Tongue (tissue), 2 donors: ENCODE data around the gene SEPTIN8. TPM values are rescaled to one million over a fixed set of nuclear protein-coding genes. Genes with fewer than 3 reads are reported as not detected.

Source experiments
- DNase-seq: peaks from one replicate; pipeline ENCODE4 v3.0.0-alpha.2; 2015
- total RNA-seq: library from RNA; depleted of rRNA; stranded (reverse); fragments of >200 nt; gene quantifications from one replicate; pipeline ENCODE4 v1.2.3, GENCODE V29; 2014

The SEPTIN8 gene
- total RNA-seq, 1 donor from 2014 or later, result 43.5 TPM

GRCh38 chr5:132763181-132764036, 13.6 kb downstream of the SEPTIN8 start:
- no peak for DNase-seq

GRCh38 chr5:132762246-132763000, 14.6 kb downstream of the SEPTIN8 start:
- DNase-seq, result no peak

DNA sequence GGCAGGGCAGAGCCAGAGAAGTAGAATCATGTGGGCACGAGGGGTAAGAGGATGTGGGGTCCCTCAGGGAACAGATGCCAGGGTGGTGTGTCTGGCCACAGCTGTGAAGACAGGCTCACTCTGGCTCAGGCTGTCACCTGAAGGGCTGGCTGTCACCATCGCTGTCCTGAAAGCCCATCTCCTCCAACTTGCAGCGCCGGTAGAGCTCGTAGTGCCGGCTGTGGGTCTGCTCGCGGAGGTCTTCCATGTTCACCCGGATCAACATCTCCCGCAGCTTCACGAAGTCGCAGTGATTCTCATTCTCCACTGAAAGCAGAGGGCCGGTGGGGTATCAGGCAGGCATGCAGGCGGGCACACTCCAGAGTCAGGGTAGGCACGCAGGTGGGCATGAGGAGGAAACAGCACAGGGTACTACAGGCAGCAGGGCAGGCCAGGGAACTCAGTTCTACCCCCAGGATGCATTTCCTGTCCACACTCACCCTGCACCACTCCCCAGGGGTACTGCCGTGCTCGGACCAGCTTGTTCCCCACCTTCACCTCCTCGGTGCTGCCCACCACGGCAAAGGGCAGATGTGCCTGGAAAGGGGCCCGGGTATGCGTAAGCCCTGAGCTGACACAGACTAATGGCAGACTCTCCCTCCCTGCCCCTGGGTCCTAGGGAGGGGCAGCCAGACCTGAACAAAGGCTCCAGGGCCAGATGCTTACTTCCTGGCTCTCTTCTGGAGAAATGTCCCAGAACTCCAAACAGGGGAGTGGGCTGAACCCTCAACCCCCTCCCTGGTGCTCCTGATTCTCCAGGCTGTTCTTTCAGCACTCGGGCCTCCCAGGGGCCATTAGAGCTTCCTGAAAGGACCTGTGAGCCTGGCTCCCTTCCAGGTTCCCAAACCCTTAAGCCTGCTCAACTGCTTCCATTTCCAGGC, 15.5 kb downstream of the SEPTIN8 start:
- no peak for DNase-seq

DNA sequence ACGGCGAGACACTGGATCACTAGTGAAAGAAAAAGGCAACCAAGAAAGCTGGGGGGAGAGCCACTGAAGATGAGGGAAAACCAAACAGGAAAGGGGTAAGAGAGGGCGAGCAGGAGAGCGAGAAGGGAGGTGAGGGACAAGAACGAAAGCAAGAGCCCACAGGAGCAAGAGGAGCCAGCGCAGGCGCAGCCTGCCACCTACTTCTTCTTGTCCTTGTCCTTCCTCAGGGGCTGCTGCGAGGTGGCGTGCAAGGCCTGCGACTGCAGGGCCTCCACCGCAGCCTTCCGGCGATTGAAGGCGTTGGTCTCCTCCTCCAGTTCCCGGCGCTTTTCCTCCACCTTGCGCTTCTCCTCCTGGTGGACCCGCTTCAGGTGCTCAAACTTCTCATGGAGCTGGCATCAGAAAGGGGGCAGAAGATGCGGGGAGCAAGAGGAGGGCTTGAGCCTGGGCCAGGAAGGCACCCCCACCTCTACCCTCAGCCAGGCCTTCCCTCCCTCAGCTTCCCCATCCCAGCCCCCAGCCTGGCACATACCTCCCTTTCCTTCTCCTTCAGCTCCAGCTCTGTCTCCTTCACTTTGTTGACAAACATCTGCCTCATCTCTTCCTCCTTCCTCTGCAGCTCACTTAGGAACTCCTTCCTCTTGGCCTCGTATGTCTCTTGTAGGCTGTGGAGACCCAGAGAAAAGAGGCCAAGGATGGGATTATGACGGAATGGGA, 16.3 kb downstream of the SEPTIN8 start:
- DNase-seq, result no peak

DNA sequence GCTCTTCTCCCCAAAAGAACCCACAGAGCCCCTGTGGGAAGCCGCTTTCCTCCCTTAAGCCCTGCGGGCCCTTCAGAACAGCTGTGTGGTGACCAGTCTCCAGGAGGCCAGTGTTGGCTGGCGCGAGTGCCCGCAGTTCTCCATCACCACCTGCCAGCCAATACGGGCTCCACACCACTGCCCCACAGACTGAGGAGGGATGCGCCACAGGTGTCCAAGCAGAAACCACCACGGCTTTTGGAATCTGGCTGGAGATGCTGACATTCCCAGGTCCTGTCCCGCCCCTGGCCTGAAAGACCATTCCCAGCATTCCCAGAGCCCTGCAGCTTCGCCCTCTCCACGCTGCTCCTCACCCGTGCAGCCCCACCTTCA, 17.0 kb downstream of the SEPTIN8 start:
- no peak for DNase-seq

- DNase-seq, result no peak
Measured at GRCh38 chr5:132759114-132760048, 17.7 kb downstream of the SEPTIN8 start.

GRCh38 chr5:132758451-132758850, 18.6 kb downstream of the SEPTIN8 start:
- DNase-seq, result no peak

- DNase-seq, result no peak
Measured at GRCh38 chr5:132756542-132756941, 20.5 kb downstream of the SEPTIN8 start.

GRCh38 chr5:132754947-132755346, 22.1 kb downstream of the SEPTIN8 start:
- peak; percentile 55 for DNase-seq

DNA sequence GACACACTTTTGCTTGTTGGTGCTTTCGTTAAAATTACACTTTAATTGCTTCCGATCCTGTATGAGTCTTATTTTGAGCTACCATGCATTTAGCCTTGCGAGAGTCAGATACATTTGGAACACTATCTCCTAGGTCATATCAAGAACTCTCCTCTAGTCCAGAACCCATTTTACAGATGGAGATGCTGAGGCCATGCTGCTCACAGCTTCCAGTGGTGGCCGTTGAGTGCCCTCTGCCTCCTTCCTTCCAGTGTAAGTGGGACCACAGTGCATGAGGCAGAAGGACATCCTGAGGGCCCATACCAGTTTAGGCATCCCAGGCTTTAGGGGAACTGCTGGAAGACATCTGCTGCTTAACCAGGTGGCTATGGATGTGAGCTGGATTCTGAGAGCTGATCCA, 22.9 kb downstream of the SEPTIN8 start:
- no peak for DNase-seq

- peak; percentile 56 for DNase-seq
Measured at GRCh38 chr5:132753135-132753987, 23.7 kb downstream of the SEPTIN8 start.

- DNase-seq, result no peak
Measured at GRCh38 chr5:132752581-132753125, 24.4 kb downstream of the SEPTIN8 start.

DNA sequence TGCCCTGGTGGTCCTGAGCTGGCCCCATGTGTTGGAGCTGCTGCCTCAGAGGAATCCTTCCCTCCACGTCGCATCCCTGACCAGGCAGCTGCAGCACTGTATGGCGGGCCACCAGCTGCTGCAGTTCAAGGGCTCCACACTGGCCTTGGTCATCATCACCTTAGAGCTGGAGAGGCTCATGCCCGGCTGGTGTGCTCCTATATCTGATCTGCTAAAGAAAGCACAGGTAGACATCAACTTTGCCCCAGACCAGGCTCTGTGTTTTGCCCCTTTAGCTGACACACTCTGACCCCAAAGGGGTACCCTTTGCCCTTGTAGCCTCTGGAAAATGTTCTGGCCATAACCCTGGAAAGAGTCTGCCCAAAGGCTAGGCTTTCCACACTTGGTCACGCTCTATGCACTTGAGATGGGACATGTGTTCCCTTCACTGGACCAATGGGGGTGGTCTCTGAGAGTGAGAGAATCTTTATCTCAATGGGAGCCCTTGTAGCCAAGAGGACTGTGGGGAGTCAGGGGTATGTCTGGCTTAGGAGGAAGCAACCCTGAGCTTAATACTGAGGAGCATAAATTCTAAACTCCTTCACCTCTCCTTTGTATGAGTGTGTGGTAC, 25.0 kb downstream of the SEPTIN8 start:
- no peak for DNase-seq

DNA sequence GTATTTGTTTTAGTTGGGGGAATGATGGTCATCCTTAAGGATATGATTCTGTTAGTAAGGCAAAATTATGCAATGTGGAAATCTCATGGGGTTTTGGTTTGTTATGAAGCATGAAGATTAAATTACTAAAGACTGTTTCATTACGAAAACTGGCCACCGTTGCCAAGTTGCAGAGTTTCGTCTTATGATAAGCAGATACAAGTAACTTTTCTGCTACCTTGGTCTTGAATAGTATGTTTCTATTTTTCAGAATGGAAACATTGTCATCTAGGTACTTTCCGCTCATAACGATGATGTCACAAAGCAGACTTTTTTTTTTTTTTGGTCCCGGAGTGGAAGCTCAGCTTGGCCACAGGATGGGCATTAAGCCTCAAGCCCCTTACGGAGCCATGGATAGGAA, 25.6 kb downstream of the SEPTIN8 start:
- DNase-seq, result no peak

DNA sequence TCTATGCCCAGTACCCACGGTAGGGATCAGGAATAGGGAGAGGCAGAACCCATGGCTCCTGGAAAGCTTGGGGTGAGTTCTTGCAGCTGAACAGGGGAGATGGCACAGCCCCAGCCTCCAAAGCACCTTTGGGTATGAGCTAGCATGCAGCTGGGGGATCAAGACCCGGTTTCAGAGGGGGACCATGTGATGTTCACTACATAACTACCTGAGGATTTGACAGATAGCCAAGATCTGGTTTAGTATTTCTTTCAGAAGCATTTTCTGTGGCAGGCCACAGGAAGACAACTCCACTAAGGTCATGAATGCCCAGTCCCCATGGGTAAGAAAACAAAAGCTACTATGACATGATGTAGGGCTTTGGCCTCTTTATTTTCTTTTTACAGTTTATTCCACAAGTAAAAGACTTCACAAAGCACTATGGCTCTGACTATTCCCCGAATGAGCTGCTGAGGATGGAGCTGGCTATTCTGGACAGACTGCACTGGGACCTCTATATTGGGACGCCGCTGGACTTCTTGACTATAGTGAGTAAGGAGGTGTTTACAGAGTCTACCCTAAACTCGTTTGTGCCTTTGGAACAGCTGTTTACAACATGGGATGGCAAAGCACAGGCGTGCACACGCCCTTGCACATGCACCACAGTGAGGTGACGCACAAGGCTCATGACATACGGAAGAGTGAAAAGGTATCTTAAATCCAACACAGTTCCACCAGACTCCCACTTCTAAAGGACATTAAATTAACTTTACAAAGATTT, 26.4 kb downstream of the SEPTIN8 start:
- DNase-seq, result no peak

DNA sequence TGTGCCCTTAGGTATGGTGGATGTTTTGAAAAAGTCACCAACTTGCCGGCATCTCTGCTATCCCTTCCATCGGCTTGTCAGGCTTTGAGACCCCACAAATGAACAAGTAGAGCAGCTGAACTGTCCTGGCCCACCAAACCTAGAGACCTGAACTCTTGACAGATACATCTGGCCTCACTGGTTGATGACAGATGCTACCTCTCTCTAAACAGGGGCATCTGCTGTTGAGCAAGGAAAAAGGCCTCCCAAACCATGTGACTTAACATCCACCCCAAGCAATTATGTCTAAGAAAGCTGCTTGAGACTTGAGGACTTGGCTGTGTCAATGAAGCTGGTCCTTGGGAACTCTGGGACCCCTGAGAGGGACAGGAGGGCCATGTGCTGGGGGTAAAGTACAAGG, 27.5 kb downstream of the SEPTIN8 start:
- DNase-seq, result no peak

GRCh38 chr5:132748522-132749000, 28.5 kb downstream of the SEPTIN8 start:
- no peak for DNase-seq
